SK-N-MC (cell line): ENCODE measurements around the gene LOXL1.

Experiments used
- EZH2 ChIP-seq: fragments of 200-600 bp; sonication (generic); IDR thresholded peaks from one replicate; pipeline ENCODE4 v1.6.1; 2017; ENCODE audit warnings: antibody characterized with exemption
- FOXP2 ChIP-seq: optimal IDR thresholded peaks from 2 replicates; pipeline ENCODE3; 2011; ENCODE audit warnings: mild to moderate bottlenecking, moderate library complexity; ENCODE audit not compliant: insufficient read depth; ENCODE audit errors: extremely low read length, control extremely low read depth

DNA sequence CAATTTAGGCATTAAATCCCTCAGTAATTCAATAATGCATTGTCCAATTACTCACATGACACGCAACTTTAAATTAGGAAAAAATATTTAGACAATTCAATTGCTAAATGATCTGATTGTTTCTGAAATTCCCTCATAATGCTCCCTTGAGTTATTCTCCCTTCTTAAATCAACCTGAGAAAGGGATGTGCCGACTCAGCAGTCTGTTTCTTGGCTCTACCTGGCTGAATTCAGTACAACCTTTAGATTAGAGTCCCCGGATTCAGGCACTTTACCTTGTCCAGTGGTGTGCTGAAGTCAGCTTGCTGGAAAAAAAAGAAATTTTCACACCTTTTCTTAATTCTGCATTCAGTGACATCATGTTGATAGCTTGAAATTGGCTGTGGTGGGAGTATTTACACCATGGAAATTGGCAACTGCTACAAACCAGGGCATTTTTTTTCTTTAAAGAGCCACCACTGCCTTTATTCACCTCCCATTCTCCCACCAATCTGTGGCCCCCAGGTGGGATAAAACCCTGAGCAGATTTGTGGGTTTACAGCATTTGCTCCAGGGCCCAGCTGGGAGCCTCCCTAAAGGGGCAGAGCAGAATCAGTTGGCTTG lies 20.9 kb upstream of the LOXL1 start:
- TF ChIP-seq EZH2 (no peak), FOXP2 (no peak)
